ENCODE data around the gene LIPK.

DNA sequence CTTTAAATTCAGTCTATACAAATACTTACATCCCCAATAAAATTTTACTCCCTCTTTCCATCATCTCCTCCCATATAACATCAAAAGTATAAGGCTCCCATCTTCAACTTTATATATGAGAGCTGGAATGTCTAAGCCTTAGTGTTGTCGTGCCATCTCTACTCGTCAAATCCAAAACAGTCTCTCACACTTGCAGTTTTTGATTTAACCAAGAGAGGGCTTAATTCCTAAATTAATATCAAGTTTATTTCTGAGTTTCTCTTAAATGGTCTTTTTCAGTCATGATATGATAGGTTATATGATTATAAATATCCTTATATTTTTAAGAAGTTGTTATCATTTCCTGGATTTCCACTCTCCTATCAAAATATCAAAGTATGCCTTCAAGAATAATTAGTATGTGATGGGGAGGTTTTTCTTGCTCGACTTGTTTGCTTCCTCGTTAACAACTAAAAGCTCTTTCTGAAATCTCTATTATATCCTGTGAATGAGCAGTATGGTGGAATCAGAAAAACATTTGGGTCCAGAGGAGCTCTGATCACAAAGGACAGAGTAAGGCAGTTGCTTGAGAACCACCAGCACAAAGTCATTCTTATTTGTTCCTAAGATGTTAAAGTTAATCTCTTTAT, 12.5 kb upstream of the LIPK start:
- no peak for TF ChIP-seq NFIC (IDR thresholded peaks at IDR 0.05)
- no peak for TF ChIP-seq EZH2 (IDR thresholded peaks at IDR 0.05; ENCODE audit: borderline replicate concordance, low read depth, low read length)
- no peak for TF ChIP-seq CTCF (IDR thresholded peaks at IDR 0.05 in 2 of 3, conservative IDR thresholded peaks at IDR 0.05 in 1 of 3; ENCODE audit: insufficient read depth in 2 of 3, low read depth in 1 of 3, low read length in 3 of 3)
- TF ChIP-seq ZNF282 (CRISPR knock-in tag; IDR thresholded peaks at IDR 0.05): no peak
- TF ChIP-seq ZNF512 (tag; IDR thresholded peaks at IDR 0.05): no peak
- TF ChIP-seq ZZZ3 (IDR thresholded peaks at IDR 0.05): no peak
- TF ChIP-seq GABPA (tag; conservative IDR thresholded peaks at IDR 0.05; ENCODE audit: low read depth): no peak
- no peak for TF ChIP-seq NR4A1 (CRISPR knock-in tag; IDR thresholded peaks at IDR 0.05)
- no peak for TF ChIP-seq NR4A1 (tag; IDR thresholded peaks at IDR 0.05)
- no peak for TF ChIP-seq ZNF274 (IDR thresholded peaks at IDR 0.05; ENCODE audit: borderline replicate concordance, low read depth, low read length)

Data from K562 (cell line).